SU-DHL-6 (cell line): ENCODE data around the gene MMP13.

ENCODE experiments used
- H2AFZ ChIP-seq: fragments of 200-600 bp; sonication (generic); 2 replicates; pipeline ENCODE4 v1.6.1; 2014; ENCODE audit warnings: low read depth, mild to moderate bottlenecking, moderate library complexity, mixed read lengths, antibody characterized with exemption, low read length; ENCODE audit not compliant: severe bottlenecking
- H3F3A ChIP-seq: fragments of 200-600 bp; shearing (Covaris generic); 2 replicates; pipeline ENCODE4 v1.6.0; 2016; ENCODE audit warnings: antibody characterized with exemption, mild to moderate bottlenecking; ENCODE audit not compliant: insufficient read depth
- H3K27ac ChIP-seq: fragments of 200-600 bp; sonication (generic); 2 replicates; pipeline ENCODE4 v1.5.1; 2016; ENCODE audit warnings: low read depth, mild to moderate bottlenecking, low read length, moderate library complexity, mixed read lengths
- H3K27me3 ChIP-seq: fragments of 200-600 bp; sonication (generic), shearing (Covaris generic); 2 replicates; pipeline ENCODE4 v1.6.0; 2014; ENCODE audit warnings: mild to moderate bottlenecking, low read length
- H3K36me3 ChIP-seq: fragments of 200-600 bp; sonication (generic); 2 replicates; pipeline ENCODE4 v1.6.1; 2014; ENCODE audit warnings: mild to moderate bottlenecking, low read length, mixed read lengths
- H3K4me2 ChIP-seq: fragments of 300-600, 200-600 bp; shearing (Covaris generic), sonication (generic); 2 replicates; pipeline ENCODE4 v1.6.0; 2014; ENCODE audit warnings: low read length, low read depth, mild to moderate bottlenecking; ENCODE audit not compliant: poor library complexity, severe bottlenecking
- H3K4me3 ChIP-seq: fragments of 200-600 bp; sonication (generic); 2 replicates; pipeline ENCODE4 v1.5.1; 2014; ENCODE audit warnings: antibody characterized with exemption, low read length, mild to moderate bottlenecking, mixed read lengths; ENCODE audit not compliant: insufficient read depth, poor library complexity, severe bottlenecking
- H3K79me2 ChIP-seq: fragments of 200-600 bp; sonication (generic); 2 replicates; pipeline ENCODE4 v1.6.1; 2014; ENCODE audit warnings: mild to moderate bottlenecking, low read length, moderate library complexity; ENCODE audit not compliant: insufficient read depth
- H3K9ac ChIP-seq: fragments of 200-600 bp; sonication (generic); 2 replicates; pipeline ENCODE4 v1.7.0; 2014; ENCODE audit warnings: mild to moderate bottlenecking, low read length
- H3K9me2 ChIP-seq: fragments of 200-600 bp; sonication (generic); replicated peaks from 2 replicates; pipeline ENCODE4 v1.6.1; 2014; ENCODE audit warnings: low read length; ENCODE audit not compliant: insufficient read depth
- H3K9me3 ChIP-seq: fragments of 200-600 bp; sonication (generic); 2 replicates; pipeline ENCODE4 v1.6.1; 2014; ENCODE audit warnings: low read length, mixed read lengths; ENCODE audit not compliant: insufficient read depth
- H4K20me1 ChIP-seq: fragments of 200-600 bp; sonication (generic); 2 replicates; pipeline ENCODE4 v1.6.1; 2014; ENCODE audit warnings: low read depth, mild to moderate bottlenecking, antibody characterized with exemption, low read length, moderate library complexity, mixed read lengths
- EZH2phosphoT487 ChIP-seq: fragments of 200-600 bp; sonication (generic), shearing (Covaris generic); conservative IDR thresholded peaks from 2 replicates; pipeline ENCODE4 v1.6.1; 2018; ENCODE audit warnings: mild to moderate bottlenecking, antibody characterized with exemption, low read length, moderate library complexity, mixed read lengths
- TF ChIP-seq, protein P1 (sequence below): fragments of 200-600 bp; sonication (generic); IDR thresholded peaks from one replicate; pipeline ENCODE4 v1.5.1; 2017; ENCODE audit warnings: antibody characterized with exemption, mild to moderate bottlenecking, low read length, moderate library complexity; ENCODE audit not compliant: insufficient read depth, poor library complexity, severe bottlenecking

MMP13 gene

GRCh38 chr11:102924851-102925380 lies 30.6 kb downstream of the MMP13 start:
- Histone ChIP-seq H4K20me1 (no peaks in the 10 kb centered on the region), H3K79me2 (no peaks in the 10 kb centered on the region), H3K4me2 (no peak overlapping the region), H3K9me2 (no peaks in the 10 kb centered on the region), H3K27ac (no peak overlapping the region), H3K27me3 (no peaks in the 10 kb centered on the region), H2AFZ (no peak overlapping the region), H3K36me3 (no peaks in the 10 kb centered on the region), H3K9me3 (no peaks in the 10 kb centered on the region), H3K4me3 (no peak overlapping the region), H3K9ac (no peak overlapping the region), H3F3A (no peaks in the 10 kb centered on the region)
- no peak for TF ChIP-seq EZH2phosphoT487
- TF ChIP-seq, protein P1, sequence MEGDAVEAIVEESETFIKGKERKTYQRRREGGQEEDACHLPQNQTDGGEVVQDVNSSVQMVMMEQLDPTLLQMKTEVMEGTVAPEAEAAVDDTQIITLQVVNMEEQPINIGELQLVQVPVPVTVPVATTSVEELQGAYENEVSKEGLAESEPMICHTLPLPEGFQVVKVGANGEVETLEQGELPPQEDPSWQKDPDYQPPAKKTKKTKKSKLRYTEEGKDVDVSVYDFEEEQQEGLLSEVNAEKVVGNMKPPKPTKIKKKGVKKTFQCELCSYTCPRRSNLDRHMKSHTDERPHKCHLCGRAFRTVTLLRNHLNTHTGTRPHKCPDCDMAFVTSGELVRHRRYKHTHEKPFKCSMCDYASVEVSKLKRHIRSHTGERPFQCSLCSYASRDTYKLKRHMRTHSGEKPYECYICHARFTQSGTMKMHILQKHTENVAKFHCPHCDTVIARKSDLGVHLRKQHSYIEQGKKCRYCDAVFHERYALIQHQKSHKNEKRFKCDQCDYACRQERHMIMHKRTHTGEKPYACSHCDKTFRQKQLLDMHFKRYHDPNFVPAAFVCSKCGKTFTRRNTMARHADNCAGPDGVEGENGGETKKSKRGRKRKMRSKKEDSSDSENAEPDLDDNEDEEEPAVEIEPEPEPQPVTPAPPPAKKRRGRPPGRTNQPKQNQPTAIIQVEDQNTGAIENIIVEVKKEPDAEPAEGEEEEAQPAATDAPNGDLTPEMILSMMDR, result no peak

GRCh38 chr11:102921587-102922220 lies 33.8 kb downstream of the MMP13 start:
- no peaks in the 10 kb centered on the region for H3F3A ChIP-seq
- no peak overlapping the region for H2AFZ ChIP-seq
- no peak overlapping the region for H3K4me2 ChIP-seq
- H3K4me3 ChIP-seq, result no peak overlapping the region
- H3K27me3 ChIP-seq, result no peaks in the 10 kb centered on the region
- H3K27ac ChIP-seq, result no peak overlapping the region
- H3K9ac ChIP-seq, result no peak overlapping the region
- no peaks in the 10 kb centered on the region for H3K9me3 ChIP-seq
- H3K36me3 ChIP-seq, result no peaks in the 10 kb centered on the region
- H3K9me2 ChIP-seq, result no peaks in the 10 kb centered on the region
- no peaks in the 10 kb centered on the region for H4K20me1 ChIP-seq
- TF ChIP-seq, protein P1, result no peak
- no peak for TF ChIP-seq EZH2phosphoT487
- H3K79me2 ChIP-seq, result no peaks in the 10 kb centered on the region

GRCh38 chr11:102920118-102920684 lies 35.3 kb downstream of the MMP13 start:
- Histone ChIP-seq H3K9me3 (no peaks in the 10 kb centered on the region), H3K27ac (no peak overlapping the region), H3K79me2 (no peaks in the 10 kb centered on the region), H3F3A (no peaks in the 10 kb centered on the region), H3K9me2 (no peaks in the 10 kb centered on the region), H2AFZ (no peak overlapping the region), H3K4me2 (no peak overlapping the region), H3K4me3 (no peak overlapping the region), H3K27me3 (no peaks in the 10 kb centered on the region), H4K20me1 (no peaks in the 10 kb centered on the region), H3K36me3 (no peaks in the 10 kb centered on the region), H3K9ac (no peak overlapping the region)
- no peak for TF ChIP-seq EZH2phosphoT487
- TF ChIP-seq, protein P1, result no peak
